Stimulated activated CD4-positive, alpha-beta T cell treated with anti-CD3 and anti-CD28 coated beads, Interleukin-1b, Interleukin-23, amount 100 ng/mL, for 24 hours (primary cell): ENCODE data around the gene MACROH2A1.

Source experiments
- DNase-seq, 4 experiments: peaks; one replicate each; pipeline ENCODE4 v3.0.0-alpha.2; 2020; ENCODE audit warnings: low read depth in 4 of 4, low spot score in 1 of 4

MACROH2A1 gene

DNA sequence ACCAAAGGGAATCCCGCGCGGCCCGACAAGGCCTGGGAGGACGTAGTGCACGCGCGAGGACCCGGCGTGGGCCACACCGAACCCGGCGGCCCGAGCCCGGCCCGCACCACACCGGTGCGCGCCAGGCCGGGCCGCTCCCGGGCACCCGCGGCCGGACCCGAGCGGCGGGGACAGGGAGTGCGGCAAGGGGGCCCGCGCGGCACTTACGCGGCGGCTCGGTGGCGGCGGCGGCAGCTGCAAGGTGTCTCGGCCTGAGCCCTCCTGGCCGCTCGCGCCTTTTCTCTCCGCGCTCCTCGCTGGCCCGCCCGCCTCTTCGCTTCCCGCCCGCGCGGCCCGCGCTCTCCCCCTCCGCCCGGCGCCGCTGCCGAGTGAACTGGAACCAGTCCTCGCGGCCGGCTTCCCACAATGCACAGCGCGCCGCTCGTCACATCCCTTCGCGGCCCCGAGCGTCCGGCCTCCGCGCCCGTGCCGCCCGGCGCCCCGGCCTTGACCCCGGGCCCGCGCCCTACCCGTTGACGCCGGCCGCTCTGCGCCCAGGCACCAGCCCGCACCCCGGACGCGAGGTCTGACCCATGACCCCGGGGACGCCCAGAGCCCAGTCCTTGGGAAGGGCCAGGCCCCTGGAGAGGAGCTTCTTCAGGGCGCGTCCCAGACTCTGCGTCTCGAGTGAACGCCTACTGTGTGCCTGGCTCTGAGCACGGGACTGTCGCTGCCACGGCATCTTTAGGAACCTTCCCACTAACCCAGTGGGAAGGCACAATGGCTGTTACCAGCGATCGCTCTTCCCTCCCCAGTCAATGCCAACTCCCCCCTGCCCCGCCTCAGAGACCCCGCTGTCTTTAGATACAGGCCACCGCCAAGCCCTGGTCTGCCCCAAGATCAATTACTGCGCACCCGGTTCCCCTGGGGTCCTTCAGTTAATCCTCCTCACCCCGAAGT is at the start of gene MACROH2A1:
MACROH2A1 (minus strand) TSS at position 377 of the 939 bp plus-strand sequence. CDS start 10,138 bp downstream, outside the sequence.
- peak; percentile 54 to 78 (median 64) for DNase-seq

DNA sequence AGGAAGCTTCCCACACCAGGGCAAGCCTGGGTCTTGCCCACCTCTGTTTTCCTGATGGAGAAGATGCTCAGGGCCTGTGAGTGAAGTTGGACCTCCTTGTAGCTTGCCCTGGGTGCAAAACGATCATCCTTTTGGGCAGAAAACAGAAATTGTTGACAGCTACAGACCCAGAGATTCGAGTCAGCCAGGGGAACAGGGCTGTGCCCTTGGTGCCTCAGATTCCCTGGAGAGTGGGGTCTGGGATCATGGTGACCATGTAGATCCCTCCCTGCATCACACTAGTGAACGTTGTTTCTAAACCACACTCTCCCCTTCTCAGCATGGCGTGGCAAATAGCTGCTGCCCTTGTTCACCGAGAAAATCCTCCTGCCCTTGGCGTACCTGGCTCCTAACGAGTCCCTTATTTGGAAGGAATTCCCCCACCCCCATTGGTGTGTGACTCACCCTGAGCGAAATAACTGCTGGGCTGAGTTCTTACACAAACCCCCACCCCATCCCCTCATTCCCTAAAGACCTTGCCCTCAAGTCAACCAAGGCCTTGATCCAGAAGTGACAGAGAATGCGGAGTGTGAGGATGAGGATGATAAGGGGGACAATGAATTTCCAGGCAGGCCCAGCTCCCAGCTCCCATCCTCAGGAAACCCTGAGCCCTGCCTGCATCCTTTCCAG is 49.2 kb upstream of the MACROH2A1 start:
- DNase-seq, result no peak

DNA sequence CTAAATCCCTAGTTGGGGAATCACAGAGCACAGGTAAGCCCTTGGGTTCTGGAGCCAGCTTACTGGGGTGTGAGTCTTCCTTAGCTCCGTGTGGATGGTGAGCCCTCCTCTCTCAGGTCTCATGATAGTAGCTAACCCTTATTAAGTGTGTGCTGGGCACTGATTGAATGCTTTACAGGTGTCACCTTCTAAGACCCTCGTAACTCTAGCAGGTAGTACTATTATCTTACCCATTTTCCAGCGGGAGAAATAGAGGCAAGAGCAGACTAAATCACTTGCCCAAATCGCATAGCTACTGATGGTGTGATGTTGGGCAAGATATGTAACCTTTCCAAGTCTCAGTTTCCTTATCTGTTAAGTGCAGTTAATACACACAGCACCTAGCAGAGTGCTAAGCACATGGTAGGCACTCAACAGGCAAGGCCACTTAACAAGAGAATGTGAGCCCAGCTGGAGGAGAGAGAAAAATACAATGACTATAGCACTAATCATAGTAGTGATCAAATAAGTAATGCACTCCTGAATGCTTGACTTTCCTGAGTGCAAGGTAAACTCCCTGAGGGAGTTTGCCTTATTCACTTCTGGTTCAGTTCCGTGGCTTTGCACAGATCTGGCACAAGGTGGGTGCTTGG is 48.4 kb upstream of the MACROH2A1 start, which contains the start of gene DCANP1:
DCANP1 (minus strand) TSS at position 51 of the 632 bp plus-strand sequence. CDS start 240 bp downstream, outside the sequence.
- no peak for DNase-seq

DNA sequence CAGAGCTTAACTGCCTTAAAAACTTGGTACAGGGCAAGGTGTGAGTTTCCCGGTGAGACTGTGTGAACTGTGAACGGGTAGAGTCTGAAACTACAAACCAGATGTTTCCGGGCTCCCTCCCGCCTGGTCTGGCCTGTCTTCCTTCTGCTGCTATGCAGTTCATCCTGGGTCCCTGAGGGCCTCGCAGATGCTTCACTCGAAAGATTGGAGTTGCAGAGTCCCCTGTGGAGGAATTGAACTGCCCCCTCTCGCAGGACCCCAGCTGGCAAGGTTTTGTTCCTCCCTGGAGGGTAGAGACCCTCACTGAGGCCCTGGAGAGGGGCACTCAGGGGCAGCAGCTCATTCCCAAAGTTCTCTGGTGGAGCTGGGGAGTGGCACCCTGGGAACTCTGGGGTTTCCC is 47.6 kb upstream of the MACROH2A1 start:
- DNase-seq, result no peak

DNA sequence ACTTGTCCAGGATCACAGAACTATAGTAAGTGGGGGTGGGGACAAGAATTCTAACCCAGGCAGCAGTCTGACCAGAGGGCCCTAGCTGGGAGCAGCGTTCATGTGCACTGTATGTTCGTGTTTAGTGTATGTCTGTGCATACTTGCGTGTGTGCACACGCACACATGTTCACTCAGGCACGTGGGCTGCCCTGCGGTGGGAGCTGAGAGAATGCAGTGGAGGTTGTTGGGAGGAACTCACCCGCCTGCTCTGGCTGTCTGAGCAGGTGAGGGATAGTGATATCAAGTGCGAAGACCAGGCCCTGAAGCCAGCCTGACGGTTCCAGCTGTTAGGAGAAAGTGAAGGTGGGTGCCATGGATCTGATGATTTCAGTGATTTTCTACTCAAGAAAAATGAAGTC is 47.2 kb upstream of the MACROH2A1 start:
- no peak for DNase-seq

DNA sequence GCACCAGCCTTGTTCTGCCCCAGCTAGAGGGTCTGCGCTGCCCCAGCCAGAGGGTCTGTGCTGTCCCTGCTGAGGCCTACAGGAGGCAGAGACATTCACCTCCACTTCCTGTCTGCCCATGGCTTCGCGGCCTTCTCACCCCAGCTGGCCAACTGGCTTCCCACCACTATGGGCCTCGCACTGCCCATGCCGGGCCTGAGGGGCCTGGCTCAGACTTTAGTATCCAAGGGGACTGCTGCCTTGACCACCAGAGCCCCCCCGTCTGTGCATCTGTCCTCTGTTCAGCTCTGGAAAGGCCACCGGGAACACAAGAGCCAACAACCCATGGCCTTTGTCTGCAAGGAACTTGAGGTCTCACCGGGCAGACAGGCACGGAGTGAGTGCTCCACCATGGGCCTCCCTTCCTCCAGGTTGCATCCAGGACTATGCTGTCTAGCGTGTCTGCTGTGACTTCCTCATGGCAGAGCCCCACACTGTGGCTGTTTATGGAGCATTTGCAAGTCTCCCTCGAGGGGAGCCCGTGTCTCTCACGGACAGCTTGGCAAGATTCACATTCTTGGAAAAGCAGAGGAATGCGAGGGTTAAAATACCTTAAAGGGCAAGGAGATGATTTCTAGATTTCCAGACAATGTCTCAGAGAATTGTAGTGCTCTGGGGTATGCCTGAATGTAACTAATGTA is 46.4 kb upstream of the MACROH2A1 start:
- no peak for DNase-seq

DNA sequence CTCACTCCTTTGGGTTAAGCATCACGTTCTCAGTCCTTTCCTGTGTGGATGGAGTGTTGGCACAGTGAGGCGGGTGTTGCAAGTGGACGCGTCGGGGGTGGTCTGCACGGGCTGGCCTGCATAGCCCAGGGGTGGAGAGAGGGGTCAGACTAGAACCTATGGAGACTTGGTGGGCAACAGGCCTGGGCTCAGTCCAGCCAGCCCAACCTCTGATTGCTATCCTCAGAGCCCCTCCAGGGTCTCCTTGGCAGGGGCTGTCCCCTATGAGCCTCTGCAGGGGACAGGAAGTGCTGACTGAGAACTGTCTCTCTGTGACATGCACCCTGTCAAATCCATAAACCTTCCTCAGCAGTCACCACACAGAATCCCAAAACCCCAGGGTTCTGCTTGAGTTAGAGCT is 45.9 kb upstream of the MACROH2A1 start:
- DNase-seq, result no peak

DNA sequence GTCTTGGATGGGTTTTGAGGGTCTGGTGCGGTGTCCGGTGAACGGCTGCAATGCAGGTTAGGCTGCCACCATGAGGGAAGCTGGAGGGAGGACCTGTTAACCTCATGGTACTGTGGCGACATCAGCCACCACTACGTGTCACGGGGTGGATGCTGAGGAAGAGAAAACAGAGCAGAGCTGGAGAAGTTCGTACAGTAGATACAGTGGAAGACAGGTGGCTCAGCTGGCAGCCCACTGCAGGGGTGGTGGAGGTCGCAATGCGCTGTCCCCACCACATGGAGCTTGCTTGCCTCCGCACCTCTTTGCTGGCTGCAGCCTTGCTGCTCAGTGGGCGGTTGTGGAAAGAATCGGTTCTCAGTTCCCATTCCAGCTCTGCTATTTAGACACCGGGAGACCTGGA is 45.3 kb upstream of the MACROH2A1 start:
- no peak for DNase-seq

DNA sequence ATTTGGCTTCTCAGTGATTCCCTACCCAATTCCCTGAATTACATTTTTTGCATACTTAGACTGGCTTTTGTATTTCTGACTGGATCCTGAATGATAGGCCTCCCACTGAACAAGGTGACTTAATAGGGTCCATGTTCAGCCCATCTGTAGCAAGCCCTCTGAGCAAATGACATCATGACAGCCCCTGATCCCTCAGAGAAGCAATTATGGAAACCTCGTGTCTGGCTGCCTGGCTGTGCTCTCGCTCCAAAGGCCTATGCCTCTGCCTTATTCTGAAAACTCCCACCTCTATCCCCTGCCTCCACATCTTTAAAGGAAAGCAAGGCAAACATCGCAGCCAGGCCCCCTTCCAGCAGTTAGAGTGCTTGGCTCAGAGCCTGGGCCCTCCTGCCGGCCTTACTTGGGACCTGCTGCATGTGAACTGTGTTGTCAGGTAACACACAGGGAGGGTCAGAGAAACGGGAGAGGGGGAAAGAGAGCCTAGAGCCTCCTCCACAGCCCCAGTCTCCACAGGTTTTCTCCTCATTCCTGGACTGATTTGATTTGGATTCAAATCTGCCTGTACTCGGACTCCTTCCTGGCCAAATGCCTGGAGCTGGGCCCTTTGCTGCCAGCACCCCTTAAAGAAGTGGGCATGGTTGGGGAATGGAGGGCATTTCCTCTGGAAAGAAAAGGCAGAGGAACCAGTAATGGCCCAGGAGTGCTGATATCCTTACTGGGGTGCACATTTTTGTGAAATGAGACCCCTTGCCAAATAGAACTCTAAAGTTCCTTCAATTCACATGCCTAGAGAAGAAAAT is 44.3 kb upstream of the MACROH2A1 start:
- no peak for DNase-seq

DNA sequence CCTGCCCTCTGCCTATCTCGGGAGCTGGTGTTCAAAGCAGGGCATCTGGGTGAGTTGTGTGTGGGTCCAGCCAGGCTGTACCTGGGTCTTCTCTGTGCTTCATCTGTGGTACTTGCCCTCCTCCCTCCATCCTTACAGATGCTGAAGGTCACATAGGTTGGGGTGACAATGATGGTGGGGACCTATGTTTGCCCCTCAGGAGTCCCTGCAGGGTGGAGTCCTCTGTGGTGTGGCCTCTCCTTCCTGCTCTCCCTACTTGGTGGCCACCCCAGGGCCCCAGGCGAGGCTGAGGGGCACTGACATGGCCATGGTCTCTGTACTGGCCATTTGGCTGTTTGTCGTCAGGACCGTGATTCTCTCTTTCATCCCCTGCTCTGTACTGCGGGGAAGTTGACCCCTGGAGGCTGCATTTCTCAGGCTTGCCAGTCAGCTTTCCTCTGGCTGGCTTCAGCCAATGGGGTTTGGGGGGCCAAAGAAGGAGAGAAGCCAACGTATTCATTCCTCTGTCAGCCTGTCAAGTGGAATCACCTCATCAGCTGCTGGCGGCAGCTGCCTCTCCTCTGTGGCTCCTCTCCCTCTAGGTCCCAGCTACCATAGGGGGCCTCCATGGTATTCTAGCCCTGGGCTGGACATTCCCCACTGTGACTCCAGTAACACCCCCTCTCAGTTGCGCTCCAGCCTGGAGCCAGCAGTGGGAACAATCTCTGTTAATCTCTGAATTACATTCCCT is 43.6 kb upstream of the MACROH2A1 start:
- no peak for DNase-seq

DNA sequence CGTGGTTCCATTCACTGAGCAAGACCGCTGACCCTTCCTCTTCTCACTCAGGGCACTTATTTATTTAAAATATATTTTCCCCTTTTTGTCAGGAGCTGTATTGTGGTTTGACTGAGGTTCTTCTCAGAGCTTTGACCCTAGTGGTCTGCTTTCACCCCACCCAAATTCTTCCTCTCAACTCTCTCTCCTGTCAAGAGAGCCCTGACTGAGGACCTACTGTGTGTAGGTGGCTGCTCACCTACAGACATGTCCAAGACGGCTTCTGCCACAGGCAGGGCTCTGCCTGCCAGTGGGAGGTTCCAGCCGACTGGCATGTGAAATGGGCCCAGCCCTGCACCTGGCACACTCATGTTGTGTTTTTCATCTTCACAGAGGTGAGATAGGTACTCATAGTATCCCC is 42.9 kb upstream of the MACROH2A1 start:
- no peak for DNase-seq

DNA sequence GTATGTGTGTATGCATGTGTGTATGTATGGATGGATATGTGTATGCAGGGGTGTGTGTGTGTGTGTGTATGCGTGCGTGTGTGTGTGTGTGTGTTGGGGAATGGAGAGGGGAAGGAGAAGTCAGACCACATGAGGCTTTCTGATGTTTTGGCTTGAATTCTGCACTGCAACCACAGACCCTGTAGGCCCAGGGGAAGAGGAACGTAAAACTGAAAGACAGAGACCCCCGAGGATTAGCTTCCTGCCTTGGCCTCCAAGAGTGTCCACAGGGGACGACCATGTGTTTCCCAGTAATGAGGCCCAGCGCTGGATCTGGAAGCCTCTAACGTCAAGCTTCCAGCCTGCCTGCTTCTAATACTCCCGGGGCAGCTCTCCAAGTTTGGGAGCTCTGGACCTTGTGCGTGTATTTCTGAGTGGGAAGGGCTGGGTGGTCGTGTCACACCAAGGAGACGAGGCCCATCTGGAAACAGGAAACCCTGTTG is 42.4 kb upstream of the MACROH2A1 start:
- DNase-seq, result no peak

DNA sequence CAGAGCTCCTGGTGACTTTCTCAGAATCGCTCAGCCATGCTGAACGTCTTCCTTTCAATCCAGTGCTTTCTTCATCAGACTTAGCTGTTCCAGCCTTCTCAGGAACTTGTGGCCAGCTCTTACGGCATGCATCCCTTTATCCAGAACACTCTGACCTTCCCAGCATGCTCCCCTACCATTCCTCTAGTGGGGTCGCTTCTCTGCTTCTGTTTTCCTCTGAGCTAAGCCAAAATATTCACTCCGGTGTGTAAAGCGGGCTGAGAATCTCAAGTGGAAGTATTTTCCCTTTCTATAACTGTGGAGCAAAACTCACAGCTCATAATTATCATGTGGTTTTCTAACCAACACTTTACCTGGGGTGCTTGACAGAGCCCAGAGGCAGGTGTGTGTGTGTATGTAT is 41.9 kb upstream of the MACROH2A1 start:
- no peak for DNase-seq

DNA sequence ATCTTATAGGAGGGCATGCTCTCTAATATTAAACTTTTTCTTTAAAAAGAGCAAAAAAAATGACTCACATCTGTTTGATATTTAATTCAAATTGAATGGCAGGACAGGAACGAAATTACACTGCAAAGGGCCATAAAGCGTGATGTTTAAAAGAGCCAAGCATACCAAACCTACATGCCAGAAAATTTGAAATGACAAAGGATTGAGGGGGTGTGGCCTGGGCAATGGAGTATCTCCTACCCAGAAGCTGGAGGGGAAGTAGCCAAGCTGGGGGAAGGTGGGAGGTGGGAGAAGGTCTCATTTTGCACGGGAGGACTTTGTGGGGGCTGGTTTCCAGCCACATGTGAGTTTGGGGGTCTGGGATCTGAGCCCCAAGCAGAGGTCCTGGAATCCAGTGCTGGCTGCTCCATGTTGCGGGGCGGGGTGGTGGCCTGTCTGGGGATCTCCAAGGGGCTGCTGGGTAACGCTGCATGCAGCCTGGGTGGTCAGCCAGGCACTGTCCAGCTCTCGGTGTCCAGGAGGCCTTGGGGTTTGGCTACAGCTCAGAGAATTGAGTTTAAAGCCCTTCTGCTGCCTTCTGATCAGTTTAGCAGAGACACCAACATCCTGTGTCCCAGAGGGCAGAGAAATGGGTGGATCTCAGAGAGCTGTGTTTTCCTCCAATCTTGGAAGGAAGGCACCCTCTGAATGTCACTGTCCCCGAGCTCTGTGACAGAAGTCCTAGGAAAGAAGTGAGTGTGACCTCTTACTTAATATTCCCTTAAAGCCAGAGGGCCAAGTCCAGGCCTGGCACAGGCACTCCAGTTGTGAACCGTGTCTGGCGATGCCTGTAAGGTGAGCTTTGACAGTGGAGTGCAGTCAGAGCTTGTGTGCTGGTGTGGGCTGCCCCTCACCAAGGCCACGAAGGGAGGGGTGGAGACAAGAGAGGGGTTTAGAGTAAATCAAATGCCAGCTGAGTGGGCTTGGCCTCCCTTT is 40.5 kb upstream of the MACROH2A1 start:
- no peak for DNase-seq

DNA sequence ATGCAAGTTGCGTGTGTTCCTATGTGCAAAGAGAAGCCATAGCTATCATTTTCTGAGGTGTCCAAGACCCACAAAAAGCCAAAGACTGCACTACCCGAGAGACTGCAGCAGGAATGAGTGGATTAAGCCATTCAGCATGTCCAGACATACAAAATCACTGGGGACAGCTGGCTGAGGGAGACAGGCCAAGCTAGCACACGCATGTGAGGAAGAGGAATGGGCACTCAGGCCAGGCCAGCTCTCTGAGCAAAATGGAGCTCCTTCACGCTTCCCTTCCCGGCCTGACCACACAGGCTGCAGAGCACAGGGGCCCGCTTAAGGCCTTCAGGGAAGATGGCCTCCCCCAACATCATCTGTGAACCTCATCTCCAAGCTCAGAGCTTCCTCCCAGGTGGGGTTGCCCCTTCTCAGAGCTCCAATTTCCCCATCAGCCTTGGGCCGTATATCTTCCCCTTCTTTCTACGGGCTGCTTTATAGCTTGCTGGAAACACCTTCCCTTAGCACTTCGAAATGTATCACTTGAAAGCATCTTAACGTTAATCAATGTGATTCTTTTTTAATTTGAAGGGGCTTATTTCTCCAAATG is 39.7 kb upstream of the MACROH2A1 start:
- no peak for DNase-seq

DNA sequence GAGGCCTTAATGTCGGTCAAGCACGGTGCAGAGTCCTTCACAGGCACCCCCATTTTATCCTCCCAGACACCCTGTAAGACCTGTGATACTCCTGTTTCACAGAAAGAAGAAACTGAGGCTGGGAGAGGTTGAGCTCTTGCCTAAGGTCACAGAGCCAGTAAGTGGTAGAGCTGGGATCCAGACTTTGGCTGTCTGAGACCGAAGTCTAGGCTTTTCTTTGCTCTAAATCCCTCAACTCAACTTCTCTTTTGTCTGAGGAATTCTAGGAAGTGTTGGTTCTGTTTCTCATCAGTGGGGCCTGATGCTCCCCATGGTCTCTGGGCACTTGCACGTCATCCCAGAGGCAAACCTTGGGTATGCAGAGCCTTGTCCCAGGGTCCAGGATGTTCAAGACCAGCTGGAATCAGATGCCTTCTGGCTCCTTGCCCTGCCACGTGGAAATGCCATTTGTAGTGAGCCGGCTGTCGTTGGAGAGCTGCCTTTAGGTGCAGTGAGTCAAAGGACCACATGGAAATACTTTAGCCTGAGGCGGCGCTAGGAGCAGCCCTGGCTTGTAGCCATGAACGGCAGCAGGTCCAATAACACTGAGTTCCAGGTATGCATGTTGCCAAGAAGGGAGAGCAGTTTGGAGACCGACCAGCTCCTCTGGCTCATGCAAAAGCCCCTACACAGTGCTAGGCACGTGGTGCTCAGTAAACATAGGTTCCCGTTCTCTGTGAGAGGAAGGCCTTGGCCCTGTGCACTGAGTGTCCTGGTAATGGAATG is 38.9 kb upstream of the MACROH2A1 start:
- DNase-seq, result no peak

DNA sequence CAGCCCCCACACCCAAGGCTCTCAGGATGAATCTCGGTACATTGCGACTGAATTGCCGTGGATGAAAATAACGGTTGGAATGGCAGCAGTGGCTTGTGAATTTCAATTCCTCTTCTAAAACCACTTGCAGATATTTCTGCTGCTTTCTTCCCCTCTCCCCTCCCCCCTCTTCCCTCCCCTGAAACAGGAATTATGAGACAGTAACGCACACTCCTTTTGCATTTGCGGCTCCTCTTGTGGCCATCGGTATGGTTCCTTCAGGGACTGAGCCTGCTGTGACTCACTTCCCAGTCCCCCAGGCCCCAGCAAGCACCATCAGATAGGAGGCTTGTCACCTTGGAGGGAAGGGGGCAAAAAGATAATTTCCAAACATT is 38.4 kb upstream of the MACROH2A1 start:
- DNase-seq, result no peak
